ENCODE measurements around the gene TBRG4.
"Not testable (repeated sequence)": the region's sequence is repeated elsewhere in the genome, so short reads cannot be mapped to it uniquely, and the experiment has no call there.

TBRG4 gene

DNA sequence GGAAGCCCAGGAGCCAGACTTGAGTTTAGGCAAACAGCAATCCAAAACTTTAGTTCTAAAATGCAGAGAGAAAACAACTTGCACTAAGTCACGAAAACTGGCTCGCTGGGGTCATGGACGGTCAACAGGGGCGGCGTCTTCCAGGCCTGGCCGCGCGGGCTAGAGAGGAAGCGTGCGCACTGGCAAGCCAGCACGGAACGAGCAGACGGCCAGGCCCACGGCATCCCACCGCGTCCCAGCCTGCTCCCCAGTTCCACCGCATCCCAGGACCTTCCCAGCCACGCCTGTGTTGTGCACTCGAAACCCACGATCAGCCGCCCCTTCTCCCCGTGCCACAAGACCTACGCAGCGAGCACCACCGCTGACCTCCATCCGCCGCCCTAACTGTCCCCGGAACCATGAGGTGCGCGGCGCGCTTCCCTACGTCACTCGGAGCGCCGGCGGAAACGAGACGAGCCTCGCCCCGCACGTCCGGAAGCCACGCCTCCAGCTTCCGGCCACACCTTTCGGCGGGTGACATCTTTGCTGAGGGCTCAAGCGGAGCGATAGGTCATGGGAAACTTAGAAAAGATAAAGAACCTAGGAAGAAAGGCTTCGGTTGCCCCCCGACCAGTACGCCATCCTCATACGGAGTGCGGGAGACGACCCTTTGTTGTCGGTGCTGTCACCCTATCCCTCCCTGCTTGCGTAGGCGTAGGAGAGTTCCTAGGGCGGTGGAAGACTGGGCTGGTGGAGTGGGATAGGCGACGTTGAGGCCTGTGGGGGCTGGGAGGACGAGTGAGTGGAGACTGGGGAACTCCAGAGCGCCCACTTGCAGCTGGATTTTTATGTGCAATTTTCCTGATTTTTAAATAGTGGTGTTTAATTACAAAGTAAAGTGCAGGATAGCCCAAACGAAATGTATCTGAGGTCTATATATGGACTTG is at the start of gene TBRG4:
TSS of gene TBRG4 (minus strand) at position 400 of the 926 bp plus-strand sequence. CDS start 2,460 bp downstream, outside the sequence.
- DNase-seq, result peak; percentile 83

DNA sequence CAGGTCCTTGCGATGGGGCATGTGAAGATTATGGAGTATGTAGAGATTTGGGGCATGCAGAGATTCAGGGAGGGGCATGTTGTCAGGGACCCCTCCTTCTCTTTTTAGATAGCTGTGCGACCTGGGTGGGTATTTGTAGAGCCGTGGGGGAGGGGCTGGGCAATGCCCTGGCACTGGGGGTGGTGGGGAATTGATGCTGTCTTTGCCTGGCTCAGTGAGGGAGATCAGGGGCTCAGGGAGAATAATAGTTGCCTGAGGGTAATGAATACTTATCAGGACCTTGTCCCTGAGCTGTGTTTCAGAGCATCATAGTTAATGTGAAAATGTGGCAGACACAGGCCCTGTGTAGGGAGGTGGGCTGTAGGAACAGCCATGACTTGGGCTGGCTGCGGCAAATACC is 49.6 kb upstream of the TBRG4 start:
- no peak for DNase-seq

GRCh38 chr7:45160417-45160881 is 49.0 kb upstream of the TBRG4 start:
- no peak for DNase-seq

- no peak for DNase-seq
Observed at GRCh38 chr7:45159296-45159695, 47.8 kb upstream of the TBRG4 start.

DNA sequence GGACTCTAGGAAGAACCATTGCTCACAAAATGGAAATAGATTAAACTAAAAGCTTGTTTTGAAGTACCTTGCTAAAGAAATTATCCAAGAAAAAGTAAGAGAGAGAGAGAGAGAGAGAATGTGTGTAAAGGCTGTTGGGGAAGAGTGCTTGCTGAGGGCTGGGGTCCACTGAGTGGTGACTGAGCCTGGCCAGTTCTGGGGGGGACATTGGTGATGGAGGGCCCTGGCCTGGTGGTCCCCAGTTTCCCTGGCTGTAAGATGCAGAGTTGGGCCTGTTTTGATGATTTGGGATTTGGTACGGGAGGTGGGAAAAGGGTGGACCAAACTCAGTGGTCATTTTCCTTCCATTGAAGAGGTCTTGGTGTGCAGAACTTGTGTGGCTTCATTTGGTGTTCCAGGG is 47.0 kb upstream of the TBRG4 start:
- DNase-seq, result no peak

GRCh38 chr7:45157653-45158401 is 46.3 kb upstream of the TBRG4 start, which contains the start of gene RAMP3:
TSS of gene RAMP3 (plus strand) at chr7:45157791. CDS start at chr7:45157829, 38 bp downstream.
- no peak for DNase-seq

- no peak for DNase-seq
Observed at GRCh38 chr7:45157286-45157652, 45.8 kb upstream of the TBRG4 start.

GRCh38 chr7:45156516-45157272 is 45.2 kb upstream of the TBRG4 start:
- no peak for DNase-seq

DNA sequence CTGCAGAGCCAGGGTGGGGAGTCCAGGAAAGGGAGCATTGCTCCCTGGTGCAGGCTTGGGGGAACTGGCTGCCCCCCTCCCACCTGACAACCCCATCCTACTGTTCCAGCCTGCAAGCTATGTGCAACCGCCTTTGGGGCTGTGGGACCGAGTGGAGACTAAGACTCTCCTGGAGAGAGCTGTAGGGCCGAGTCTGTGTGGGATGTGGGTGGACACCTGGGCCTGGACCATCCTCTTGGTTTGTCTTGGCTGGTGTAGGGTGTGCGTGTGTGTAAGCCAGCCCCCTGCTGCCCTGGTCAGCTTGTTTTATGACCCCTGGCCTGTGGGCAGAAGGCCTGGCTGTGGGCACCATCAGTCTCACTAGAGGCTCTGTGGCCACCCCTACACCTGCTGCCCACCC is 44.4 kb upstream of the TBRG4 start:
- DNase-seq, result no peak

DNA sequence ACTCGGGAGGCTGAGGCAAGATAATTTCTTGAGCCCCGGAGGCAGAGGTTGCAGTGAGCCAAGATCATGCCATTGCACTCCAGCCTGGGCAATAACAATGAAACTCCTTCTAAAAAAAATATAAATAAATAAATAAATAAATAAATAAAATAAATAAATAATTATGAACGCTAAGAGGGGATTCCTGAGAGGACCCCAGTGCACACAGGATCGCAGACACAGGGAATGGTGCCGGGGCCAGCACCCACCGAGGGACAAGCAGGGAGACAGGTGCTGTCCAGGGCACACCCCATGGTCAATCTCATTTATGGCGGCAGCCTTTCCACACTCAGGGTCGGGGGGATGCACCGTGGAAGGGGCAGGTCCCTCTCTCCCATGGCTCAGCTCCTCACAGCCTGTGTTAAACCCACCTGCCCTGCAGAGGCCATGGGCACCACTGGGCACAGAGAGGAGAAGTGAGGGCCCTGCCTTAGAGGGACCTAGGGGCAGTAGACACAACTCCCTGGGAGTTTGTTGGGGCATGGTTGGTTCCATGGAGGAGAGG is 43.9 kb upstream of the TBRG4 start:
- no peak for DNase-seq

GRCh38 chr7:45153861-45154260 is 42.4 kb upstream of the TBRG4 start:
- not testable (repeated sequence) for DNase-seq

DNA sequence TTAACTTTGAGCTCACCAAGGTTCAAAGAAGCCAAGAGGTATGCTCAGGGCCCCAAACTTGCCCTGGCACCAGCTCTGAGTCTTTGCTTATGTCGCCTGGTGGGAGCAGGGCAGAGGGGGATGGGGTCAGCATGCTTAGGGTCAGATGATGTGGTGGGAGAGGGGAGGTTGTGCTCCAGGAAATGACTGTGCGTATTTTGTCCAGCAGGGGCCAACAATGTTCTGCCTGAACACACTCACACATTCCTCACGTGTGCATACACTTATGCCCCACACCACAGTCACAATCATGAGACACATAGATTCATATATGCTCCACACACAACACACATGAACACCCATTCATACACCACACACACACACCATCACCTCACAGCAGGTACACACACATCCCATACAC is 41.7 kb upstream of the TBRG4 start:
- DNase-seq, result no peak

GRCh38 chr7:45151967-45152366 is 40.5 kb upstream of the TBRG4 start:
- DNase-seq, result no peak

DNA sequence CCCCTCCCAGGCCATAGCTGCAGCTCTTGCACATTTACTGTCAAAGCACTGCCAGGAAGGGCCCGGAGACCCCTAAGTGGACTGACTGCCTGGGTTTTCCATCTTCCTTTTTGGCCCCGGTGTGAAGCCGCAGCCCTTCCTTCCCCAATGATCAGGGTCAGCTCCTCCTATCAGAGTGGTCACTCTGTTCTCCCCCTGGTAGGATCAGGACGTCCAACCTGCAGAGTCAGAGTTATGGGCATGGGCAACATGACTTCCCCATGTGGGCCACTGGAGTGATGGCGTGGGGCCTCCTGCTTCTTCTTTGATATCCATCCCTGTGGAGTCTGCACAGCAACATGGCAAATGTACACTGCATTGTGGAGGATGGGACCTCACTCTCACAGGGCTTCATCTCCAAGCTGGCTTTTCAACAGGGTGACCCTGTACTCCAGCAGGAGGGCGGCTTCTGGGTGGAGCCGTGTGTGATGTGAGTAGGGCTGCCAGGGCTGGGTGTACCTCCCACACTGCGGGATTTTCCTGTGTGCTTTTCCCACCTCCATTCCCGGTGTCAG is 39.7 kb upstream of the TBRG4 start:
- no peak for DNase-seq

DNA sequence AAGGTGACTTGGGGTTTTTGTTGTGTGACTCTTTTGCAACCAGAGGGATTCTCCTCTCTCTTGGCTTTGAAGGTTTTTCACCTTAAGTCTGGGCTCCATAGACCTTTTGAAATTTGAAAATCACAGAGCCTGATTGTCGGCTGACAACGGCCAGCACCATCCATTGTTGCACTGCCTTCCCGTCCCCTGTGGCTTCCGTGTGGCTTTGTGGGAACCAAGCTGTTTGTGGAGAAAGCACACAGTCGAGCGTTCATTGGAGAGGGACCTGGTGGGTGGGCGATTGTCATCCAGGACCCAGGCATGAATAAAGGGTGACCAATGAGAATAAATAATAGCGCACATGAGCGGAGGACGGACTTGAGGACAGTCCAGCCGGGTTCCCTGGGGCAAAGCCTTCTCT is 38.7 kb upstream of the TBRG4 start:
- no peak for DNase-seq

DNA sequence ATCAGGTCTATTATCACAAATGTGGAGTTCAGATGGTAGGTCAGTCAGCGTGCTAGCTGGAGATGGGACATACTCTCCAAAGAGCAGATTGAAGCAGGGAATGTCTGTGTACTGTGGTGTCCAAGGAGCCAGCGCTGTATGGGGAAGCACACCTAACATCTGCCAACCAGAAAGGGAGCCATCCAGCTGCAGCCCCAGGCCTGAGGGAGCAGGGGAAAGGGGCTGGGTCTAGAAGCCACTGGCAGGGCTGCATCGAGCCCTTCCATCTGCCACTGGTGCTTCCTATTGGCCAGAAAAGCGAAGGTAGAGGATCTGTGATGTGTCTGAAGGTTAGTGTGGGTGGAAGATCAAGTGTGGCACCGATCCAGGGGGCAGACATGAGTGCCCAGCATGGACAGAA is 38.1 kb upstream of the TBRG4 start:
- no peak for DNase-seq

DNA sequence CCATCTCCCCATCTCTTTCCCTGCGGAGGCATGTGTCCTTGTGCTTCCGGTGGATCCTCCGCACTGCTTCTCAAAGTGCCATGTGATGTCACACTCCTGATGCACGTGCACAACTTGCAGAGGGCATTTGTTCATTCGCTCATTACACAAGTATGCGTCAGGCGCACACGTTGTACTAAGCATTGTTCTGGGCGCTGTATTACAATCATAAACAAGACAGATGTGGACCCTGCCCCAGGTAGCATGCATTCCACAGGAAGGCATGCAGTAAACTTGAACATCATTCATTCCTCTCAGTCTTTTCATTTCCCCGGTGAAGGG is 37.1 kb upstream of the TBRG4 start:
- DNase-seq, result no peak

DNA sequence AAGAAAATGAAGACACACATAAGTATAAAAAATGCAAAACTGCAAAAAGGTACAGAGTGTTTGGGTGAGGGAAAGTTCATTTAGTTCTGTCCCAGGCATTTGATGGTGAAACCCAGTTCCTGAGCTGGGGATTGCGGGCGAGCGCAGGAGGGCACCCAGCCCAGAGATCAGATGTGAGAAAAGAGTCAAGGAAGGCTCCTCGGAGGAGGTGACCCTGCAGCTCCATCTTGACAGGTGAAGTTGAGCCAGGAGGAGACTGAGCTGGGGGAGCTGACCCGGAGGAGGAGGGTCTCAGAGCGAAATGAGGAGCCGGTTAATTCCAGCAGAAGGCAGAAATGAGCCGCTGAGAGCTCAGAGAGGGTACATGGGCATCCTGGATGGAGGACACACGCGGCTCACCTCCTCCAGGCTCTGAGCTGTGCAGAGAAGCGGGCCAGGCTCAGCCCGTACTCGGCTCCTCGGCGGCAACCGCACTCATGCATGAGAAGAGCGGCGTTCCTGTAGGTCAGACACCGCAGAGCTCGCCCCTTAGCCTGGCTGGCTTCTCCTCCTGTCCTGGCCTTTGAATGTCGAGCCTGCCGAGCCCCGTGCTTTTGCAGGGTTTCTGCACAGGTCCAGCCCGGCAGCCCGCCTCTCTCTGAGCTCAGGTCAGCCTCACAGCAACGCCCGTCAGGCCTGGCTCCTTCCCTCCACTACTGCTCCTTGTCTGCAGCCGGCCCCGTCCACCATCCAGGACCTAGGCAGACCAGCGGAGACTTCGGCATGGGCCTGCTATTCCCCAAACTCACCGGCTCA is 36.6 kb upstream of the TBRG4 start:
- DNase-seq, result no peak

- DNase-seq, result no peak
Observed at GRCh38 chr7:45146531-45147379, 35.3 kb upstream of the TBRG4 start.

DNA sequence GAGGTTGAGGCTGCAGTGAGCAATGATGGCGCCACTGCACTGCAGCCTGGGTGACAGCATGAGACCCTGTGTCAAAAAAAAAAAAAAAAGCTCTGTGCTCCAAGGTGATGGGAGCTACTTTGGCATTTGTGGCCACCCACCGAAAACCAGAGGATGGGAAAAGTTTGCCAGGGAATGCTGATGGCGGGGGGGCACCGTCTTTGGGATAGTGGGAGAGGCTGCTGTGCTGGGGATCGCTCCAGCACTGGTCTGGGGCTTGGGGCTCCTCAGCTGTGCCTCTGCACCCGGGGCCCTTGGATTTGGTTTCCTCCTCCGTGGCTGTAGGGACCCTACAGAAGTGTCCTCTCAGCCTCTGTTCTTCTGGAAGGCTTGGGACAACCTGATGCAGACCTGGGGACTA is 34.4 kb upstream of the TBRG4 start:
- DNase-seq, result no peak

DNA sequence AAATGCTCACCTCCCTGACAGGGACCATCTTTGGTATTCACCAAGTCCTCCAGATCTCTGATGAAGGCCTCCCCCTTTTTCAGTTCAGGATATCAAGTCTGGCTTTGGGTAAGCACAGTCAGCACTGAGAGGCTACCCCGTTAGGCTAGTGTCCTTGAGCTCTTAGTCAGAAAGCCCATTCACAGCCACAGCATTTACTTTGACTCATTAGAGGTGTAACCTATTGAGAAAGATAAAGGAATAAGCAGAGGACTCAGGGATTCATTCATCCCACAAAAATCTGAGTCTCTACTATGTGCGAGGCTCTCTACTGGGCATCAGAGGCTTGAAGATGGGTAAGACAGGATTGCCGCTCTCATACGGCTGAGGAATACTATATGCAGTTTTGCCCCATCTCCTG is 32.1 kb upstream of the TBRG4 start:
- DNase-seq, result no peak
